ENCODE results near the gene FSCN2. TPM values are rescaled to one million over a fixed set of nuclear protein-coding genes. Genes with fewer than 3 reads are reported as not detected.

The FSCN2 gene
- polyA plus RNA-seq, 1 of the 3 experiments (the other 2 are of a cell fraction), result 2.1 TPM

DNA sequence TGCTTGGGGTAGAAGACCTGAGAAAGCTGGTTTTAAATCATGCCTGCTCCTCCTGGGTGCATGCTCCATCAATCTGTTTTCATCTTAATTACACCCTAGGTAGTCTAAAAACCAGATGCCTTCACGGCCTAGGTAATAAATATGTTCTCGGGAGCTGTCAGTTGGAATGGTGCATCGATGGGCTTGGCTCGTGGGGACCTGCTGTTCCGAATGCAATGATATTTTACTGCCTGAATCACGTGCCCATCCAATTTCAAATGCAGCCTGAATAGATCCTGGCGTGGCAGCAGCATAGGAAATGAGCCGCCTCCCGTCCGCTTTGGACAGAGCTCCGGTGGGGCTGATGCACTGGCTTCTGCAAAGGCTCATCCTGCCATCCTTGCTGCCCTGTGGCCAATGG is 42.8 kb downstream of the FSCN2 start:
- POLR2A ChIA-PET, result no interaction called here
- 94% methylated on average over 11 of the region's 11 CpGs for WGBS (ENCODE audit: low lambda C conversion rate)
- Histone ChIP-seq H2AFZ (ENCODE audit: low read depth) (no peak overlapping the region), H3F3A (replicated peaks; ENCODE audit: insufficient read depth) (peaks cover 42% of the 10 kb centered on the region), H3K9me3 (no peaks in the 10 kb centered on the region), H3K27me3 (ENCODE audit: insufficient read depth) (no peaks in the 10 kb centered on the region), H4K20me1 (ENCODE audit: insufficient read depth) (peaks cover 1% of the 10 kb centered on the region), H3K9me2 (no peaks in the 10 kb centered on the region), H3K27ac (ENCODE audit: low read depth in 2 of 2, low read length in 1 of 2) (no peak overlapping the region), H3K4me2 (no peak overlapping the region), H3K4me1 (ENCODE audit: control insufficient read depth in 1 of 2, insufficient read depth in 2 of 2, low read depth in 1 of 2, low read length in 1 of 2) (peaks cover 38 to 43% of the 10 kb centered on the region in 2 experiments), H3K4me3 (ENCODE audit: low read depth in 2 of 2, low read length in 1 of 2) (no peak overlapping the region), H3K79me2 (ENCODE audit: insufficient read depth) (peaks cover 48% of the 10 kb centered on the region), H3K9ac (no peak overlapping the region), H3K36me3 (replicated peaks in 1 of 2; ENCODE audit: control insufficient read depth in 1 of 2, insufficient read depth in 2 of 2, low read length in 1 of 2) (peaks cover 65 to 69% of the 10 kb centered on the region in 2 experiments)
- CTCF ChIA-PET, result interaction anchor here (3.2 kb wide), 1 partner anchor 30 kb away, joined by 14 read pairs; no protein-coding TSS in a partner anchor
- TF ChIP-seq YY1 (IDR thresholded peaks at IDR 0.05; ENCODE audit: low read depth), result no peak
- TF ChIP-seq EZH2phosphoT487 (IDR thresholded peaks at IDR 0.05; ENCODE audit: borderline replicate concordance, low read depth), result no peak
- no peak for DNase-seq

- Histone ChIP-seq H2AFZ (ENCODE audit: low read depth) (no peak overlapping the region), H3K36me3 (replicated peaks in 1 of 2; ENCODE audit: control insufficient read depth in 1 of 2, insufficient read depth in 2 of 2, low read length in 1 of 2) (peaks cover 60 to 70% of the 10 kb centered on the region in 2 experiments), H3K9me2 (no peaks in the 10 kb centered on the region), H3K27ac (ENCODE audit: low read depth in 2 of 2, low read length in 1 of 2) (no peak overlapping the region), H3K79me2 (ENCODE audit: insufficient read depth) (peaks cover 53% of the 10 kb centered on the region), H4K20me1 (ENCODE audit: insufficient read depth) (peaks cover 5% of the 10 kb centered on the region), H3K9me3 (no peaks in the 10 kb centered on the region), H3F3A (replicated peaks; ENCODE audit: insufficient read depth) (peaks cover 36% of the 10 kb centered on the region), H3K9ac (no peak overlapping the region), H3K4me3 (ENCODE audit: low read depth in 2 of 2, low read length in 1 of 2) (no peak overlapping the region), H3K4me1 (ENCODE audit: control insufficient read depth in 1 of 2, insufficient read depth in 2 of 2, low read depth in 1 of 2, low read length in 1 of 2) (peaks cover 35 to 42% of the 10 kb centered on the region in 2 experiments), H3K27me3 (ENCODE audit: insufficient read depth) (no peaks in the 10 kb centered on the region), H3K4me2 (no peak overlapping the region)
- DNase-seq, result no peak
- ChIA-PET POLR2A (no interaction called here), CTCF (interaction anchor here (1.0 to 4.0 kb wide), 4 partner anchors 9 to 29 kb away, joined by 3 to 23 read pairs (median 3); no protein-coding TSS in a partner anchor)
- WGBS (ENCODE audit: low lambda C conversion rate), result 86% methylated on average over 12 of the region's 12 CpGs
- TF ChIP-seq EP300 (IDR thresholded peaks at IDR 0.05; ENCODE audit: borderline replicate concordance in 1 of 2, low read depth in 1 of 2, low read length in 1 of 2) (0 out of 4 replicates have a peak, but pooled peaks of 1 of the 2 experiments have one; percentile 22), FOXM1 (IDR thresholded peaks at IDR 0.05; ENCODE audit: low read depth) (no peak), TAF1 (IDR thresholded peaks at IDR 0.05; ENCODE audit: borderline replicate concordance, low read depth, low read length) (no peak), EZH2phosphoT487 (IDR thresholded peaks at IDR 0.05; ENCODE audit: borderline replicate concordance, low read depth) (no peak), PBX3 (IDR thresholded peaks at IDR 0.05) (peak; percentile 10; the same call in 1 of the 2 replicates)
Measured at GRCh38 chr17:81572563-81573168, 44.5 kb downstream of the FSCN2 start.

DNA sequence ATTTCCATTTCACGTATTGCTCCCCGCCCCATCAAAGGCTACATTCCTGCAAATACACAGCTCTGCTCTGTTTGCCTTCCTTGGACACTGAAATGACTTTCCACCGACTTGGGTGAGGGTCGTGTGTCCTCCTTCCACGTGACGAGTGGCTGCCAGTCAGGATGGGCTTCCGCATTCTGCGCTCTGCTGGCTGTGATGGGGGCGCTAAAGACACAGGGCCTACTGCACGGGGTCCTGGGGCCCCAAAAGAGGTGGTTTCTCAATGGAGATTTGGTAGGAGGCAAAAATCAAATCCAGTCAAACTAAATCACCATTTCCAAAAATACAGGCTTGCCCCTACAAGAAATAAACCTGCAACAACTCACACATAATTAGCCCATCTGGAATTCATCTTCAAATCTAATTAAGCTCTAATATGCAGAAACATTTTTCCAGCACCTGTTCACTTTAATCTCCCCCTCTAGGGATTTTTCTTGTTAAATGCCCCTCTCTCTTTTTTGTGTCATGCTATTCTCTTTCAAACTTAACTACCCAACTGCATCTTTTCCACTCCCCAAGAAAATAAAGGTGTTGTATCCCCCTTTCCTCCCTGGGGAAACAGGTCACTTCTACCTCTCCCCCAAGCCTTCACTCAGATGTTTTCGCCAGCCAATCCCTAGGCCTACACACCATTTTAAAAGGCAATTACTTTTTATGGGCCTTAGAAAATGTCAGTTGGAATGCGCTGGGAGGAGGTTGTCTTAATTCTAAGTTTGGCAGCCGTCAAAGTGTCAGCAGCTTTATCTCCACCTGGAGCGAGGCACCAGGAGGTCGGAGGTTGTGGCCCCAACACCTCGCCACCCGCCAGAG is 45.8 kb downstream of the FSCN2 start:
- ChIA-PET CTCF (interaction anchor here (1.0 to 4.0 kb wide), 5 partner anchors 8 to 133 kb away, joined by 3 to 23 read pairs (median 4); no protein-coding TSS in a partner anchor), POLR2A (no interaction called here)
- no peak overlapping the region for H3K9ac ChIP-seq
- no peak overlapping the region for H3K4me2 ChIP-seq
- peak overlapping the region in 1 of 2 experiments; percentile 41; a peak in 1 of 4 replicates for H3K27ac ChIP-seq (ENCODE audit: low read depth in 2 of 2, low read length in 1 of 2)
- peaks cover 61% of the 10 kb centered on the region for H3K79me2 ChIP-seq (ENCODE audit: insufficient read depth)
- no peaks in the 10 kb centered on the region for H3K9me2 ChIP-seq
- DNase-seq, result peak; percentile 65
- H3K9me3 ChIP-seq, result no peaks in the 10 kb centered on the region
- peaks cover 5% of the 10 kb centered on the region for H4K20me1 ChIP-seq (ENCODE audit: insufficient read depth)
- H3K36me3 ChIP-seq (replicated peaks in 1 of 2; ENCODE audit: control insufficient read depth in 1 of 2, insufficient read depth in 2 of 2, low read length in 1 of 2), result peaks cover 51 to 68% of the 10 kb centered on the region in 2 experiments
- peaks cover 28 to 37% of the 10 kb centered on the region in 2 experiments for H3K4me1 ChIP-seq (ENCODE audit: control insufficient read depth in 1 of 2, insufficient read depth in 2 of 2, low read depth in 1 of 2, low read length in 1 of 2)
- no peaks in the 10 kb centered on the region for H3K27me3 ChIP-seq (ENCODE audit: insufficient read depth)
- no peak overlapping the region for H2AFZ ChIP-seq (ENCODE audit: low read depth)
- H3K4me3 ChIP-seq (ENCODE audit: low read depth in 2 of 2, low read length in 1 of 2), result no peak overlapping the region
- WGBS (ENCODE audit: low lambda C conversion rate), result 90% methylated on average over 17 of the region's 17 CpGs
- TF ChIP-seq RCOR1 (IDR thresholded peaks at IDR 0.05; ENCODE audit: low read length) (peak; percentile 92), PBX3 (IDR thresholded peaks at IDR 0.05) (no peak), MXI1 (IDR thresholded peaks at IDR 0.05; ENCODE audit: low read depth, low read length) (0 out of 2 replicates have a peak, but pooled peaks have one; percentile 11), TCF12 (IDR thresholded peaks at IDR 0.05) (peak; percentile 28; the same call in 1 of the 2 replicates), RFX5 (IDR thresholded peaks at IDR 0.05; ENCODE audit: low read length) (0 out of 2 replicates have a peak, but pooled peaks have one; percentile 34), EP300 (IDR thresholded peaks at IDR 0.05; ENCODE audit: borderline replicate concordance in 1 of 2, low read depth in 1 of 2, low read length in 1 of 2) (peak in 1 of 2 experiments; percentile 85; a peak in 2 of 4 replicates)
- TF ChIP-seq, protein P1, sequence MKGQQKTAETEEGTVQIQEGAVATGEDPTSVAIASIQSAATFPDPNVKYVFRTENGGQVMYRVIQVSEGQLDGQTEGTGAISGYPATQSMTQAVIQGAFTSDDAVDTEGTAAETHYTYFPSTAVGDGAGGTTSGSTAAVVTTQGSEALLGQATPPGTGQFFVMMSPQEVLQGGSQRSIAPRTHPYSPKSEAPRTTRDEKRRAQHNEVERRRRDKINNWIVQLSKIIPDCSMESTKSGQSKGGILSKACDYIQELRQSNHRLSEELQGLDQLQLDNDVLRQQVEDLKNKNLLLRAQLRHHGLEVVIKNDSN (IDR thresholded peaks at IDR 0.05; ENCODE audit: borderline replicate concordance, low read depth), result no peak
- TF ChIP-seq, protein P2, sequence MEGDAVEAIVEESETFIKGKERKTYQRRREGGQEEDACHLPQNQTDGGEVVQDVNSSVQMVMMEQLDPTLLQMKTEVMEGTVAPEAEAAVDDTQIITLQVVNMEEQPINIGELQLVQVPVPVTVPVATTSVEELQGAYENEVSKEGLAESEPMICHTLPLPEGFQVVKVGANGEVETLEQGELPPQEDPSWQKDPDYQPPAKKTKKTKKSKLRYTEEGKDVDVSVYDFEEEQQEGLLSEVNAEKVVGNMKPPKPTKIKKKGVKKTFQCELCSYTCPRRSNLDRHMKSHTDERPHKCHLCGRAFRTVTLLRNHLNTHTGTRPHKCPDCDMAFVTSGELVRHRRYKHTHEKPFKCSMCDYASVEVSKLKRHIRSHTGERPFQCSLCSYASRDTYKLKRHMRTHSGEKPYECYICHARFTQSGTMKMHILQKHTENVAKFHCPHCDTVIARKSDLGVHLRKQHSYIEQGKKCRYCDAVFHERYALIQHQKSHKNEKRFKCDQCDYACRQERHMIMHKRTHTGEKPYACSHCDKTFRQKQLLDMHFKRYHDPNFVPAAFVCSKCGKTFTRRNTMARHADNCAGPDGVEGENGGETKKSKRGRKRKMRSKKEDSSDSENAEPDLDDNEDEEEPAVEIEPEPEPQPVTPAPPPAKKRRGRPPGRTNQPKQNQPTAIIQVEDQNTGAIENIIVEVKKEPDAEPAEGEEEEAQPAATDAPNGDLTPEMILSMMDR (IDR thresholded peaks at IDR 0.05), result 0 out of 2 replicates have a peak, but pooled peaks have one; percentile 6
- peaks cover 31% of the 10 kb centered on the region for H3F3A ChIP-seq (replicated peaks; ENCODE audit: insufficient read depth)

Measured in SK-N-SH (cell line).